Erythroblast (primary cell): ENCODE results near the gene TMPRSS13.

Experiments
- DNase-seq, 2 experiments: peaks; one replicate each; lab custom pipeline; 2025; lab: John Stamatoyannopoulos, UW
- GATA1 ChIP-seq: IDR thresholded peaks from 2 replicates; pipeline ENCODE4 v1.6.1; 2011; ENCODE audit warnings: low read depth, mild to moderate bottlenecking, control low read depth, low read length, moderate library complexity
- POLR2A ChIP-seq: IDR thresholded peaks from 2 replicates; pipeline ENCODE4 v1.6.1; 2011; ENCODE audit warnings: mild to moderate bottlenecking, low read length

Gene TMPRSS13

DNA sequence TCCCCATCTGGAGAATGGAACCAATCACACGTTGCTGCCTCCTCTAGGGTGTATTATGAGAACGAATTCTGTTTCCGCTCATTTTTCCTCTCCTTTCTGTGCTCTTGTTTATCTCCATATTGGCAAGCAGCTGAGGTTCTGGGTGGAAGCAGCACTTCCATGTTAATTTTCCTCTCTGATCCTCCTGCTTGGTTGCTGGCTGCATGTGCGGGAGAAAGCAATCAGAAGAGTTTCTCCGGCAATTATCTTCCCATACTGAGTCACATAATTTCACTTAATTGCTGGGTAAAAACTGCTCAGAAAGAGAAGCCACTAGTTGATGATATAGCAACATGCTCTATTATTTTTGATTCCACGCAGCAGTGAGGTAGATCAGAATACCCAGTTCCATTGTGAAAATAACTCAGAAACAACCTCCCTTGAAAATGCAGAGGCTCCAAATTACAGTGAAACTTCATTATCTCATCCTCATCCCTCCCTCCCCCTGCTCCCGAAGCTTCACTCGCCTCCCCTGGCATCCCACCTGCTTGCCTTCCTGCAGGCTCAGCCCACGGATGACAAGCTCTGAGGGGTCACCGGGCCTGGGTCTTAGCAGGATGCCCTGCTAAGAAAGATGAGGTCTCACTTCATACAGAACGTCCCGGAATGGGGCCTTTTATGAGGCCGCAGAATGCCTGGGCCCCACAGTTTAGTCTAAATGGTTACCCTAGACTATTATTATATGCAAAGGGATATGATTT is 73.1 kb downstream of the TMPRSS13 start:
- no peak for DNase-seq
- TF ChIP-seq POLR2A = no peak
- no peak for TF ChIP-seq GATA1

DNA sequence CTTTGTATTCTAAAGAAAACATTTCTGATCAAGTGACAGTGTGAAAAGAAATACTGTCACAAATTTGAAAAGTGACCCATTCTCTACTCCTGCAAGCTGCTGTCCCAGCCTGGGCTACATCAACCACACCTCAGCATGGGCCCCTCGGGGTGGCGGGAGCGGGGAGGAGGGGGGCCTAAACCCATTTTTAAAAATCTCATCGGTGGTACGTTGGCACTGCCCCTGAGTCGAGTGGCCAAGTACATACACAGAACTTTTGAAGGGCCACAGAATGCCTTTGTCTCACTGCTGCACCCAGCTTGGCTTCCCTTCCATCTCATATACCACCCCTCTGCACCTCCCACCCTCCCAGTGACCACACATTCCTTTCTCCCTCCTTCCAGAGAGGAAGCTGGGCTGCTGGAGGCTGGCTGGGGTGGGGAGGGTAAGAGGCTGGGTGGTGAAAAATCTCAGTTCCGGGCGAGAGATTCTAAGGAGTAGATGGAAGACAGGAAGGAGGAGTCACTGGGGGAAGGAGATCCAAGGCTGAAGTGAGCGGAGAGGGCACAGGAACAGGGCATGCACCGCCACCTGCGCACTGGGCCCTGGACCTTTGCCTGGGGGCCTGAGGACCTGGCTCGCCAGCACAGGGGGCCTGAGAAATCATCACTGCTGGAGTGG is 73.9 kb downstream of the TMPRSS13 start:
- DNase-seq = no peak
- TF ChIP-seq POLR2A (no peak), GATA1 (no peak)

DNA sequence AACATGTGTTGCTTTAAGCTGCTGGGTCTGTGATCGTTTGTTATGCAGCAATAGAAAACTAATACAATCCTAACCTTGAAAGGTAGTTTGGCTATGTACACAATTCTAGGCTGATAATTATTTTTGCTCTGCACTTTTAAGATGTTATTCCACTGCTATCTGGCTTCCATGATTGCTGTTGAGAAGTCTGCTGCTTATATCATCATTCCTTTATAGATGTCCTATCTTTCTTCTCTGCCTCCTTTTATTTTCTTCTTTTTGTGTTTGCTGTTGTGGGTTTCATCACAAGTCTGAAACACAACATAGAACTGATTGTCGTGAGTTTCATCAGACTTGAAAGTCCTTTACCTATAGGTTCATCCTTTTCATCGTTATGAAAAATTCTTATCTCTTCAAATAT is 76.9 kb downstream of the TMPRSS13 start:
- DNase-seq = no peak
- TF ChIP-seq GATA1 = no peak
- no peak for TF ChIP-seq POLR2A

DNA sequence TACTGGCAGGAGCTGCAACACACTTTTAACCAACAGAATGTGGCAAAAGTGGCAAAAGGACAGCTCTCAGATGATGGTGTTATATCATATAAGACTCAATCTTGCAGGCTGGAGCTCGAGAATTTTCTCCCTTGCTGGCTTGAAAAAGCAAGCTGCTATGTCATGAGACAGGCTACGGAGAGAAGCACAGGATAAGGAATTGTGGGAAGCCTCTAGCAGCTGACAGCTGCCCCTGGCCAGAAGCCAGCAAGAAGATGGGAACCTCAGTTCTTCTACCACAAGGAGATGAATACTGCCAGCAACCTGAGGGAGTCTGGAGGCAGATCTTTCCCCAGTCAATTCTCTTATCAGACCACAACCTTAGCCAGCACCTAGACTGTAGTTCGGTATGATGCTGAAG is 77.3 kb downstream of the TMPRSS13 start:
- no peak for DNase-seq
- TF ChIP-seq POLR2A (no peak), GATA1 (no peak)

DNA sequence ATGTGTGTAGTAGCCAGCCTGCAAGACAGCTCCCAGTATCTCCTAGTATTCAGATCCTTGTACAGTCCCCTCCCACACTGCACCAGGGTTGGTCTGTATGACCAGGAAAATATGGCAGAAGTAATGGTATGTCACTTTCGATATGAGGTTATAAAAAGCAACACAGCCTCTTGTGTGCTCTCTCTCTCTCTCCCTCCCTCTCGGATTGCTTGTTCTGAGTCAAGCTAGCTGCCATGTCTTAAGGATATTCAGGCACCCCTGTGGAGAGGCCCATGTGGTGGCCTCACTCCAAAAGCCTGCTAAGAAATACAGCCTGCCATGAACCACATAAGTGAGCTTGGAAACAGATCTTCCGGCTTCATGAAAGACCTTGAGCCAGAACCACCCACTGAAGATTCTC is 78.1 kb downstream of the TMPRSS13 start:
- TF ChIP-seq GATA1 = no peak
- TF ChIP-seq POLR2A = no peak
- DNase-seq = no peak
